HEK293T (cell line): ENCODE data around the gene PYGM.

Experiments
- CTCF ChIA-PET: fragments of 350-600 bp; formaldehyde crosslinking; extraction: SDS; loops from one replicate; lab custom pipeline; 2021; ENCODE audit warnings: antibody characterized with exemption, inconsistent platforms; lab: Yijun Ruan, JAX
- POLR2A ChIA-PET: fragments of 350-600 bp; formaldehyde crosslinking; extraction: SDS; loops from one replicate; lab custom pipeline; 2020; ENCODE audit warnings: antibody characterized with exemption, inconsistent platforms; lab: Yijun Ruan, JAX
- DNase-seq: peaks from one replicate; pipeline ENCODE4 v3.0.0; 2012; ENCODE audit warnings: mixed read lengths; ENCODE audit errors: extremely low spot score
- ARNT ChIP-seq: fragments of 450-650 bp; IDR thresholded peaks from 2 replicates; pipeline ENCODE4 v1.6.1; 2017; ENCODE audit warnings: mild to moderate bottlenecking
- BHLHE40 ChIP-seq: fragments of 450-650 bp; IDR thresholded peaks from 2 replicates; pipeline ENCODE4 v1.6.1; 2016; ENCODE audit warnings: mild to moderate bottlenecking, moderate library complexity, borderline replicate concordance
- FOXA1 ChIP-seq: fragments of 450-650 bp; IDR thresholded peaks from 2 replicates; pipeline ENCODE4 v1.6.1; 2016; ENCODE audit warnings: mild to moderate bottlenecking
- FOXK2 ChIP-seq: fragments of 450-650 bp; IDR thresholded peaks from 2 replicates; pipeline ENCODE4 v1.6.1; 2016; ENCODE audit warnings: mild to moderate bottlenecking
- FOXM1 ChIP-seq: fragments of 450-650 bp; IDR thresholded peaks from 2 replicates; pipeline ENCODE4 v1.6.1; 2017; ENCODE audit warnings: mild to moderate bottlenecking, borderline replicate concordance
- HDGF ChIP-seq: fragments of 450-650 bp; IDR thresholded peaks from 2 replicates; pipeline ENCODE4 v1.6.1; 2017; ENCODE audit warnings: antibody characterized with exemption, borderline replicate concordance
- L3MBTL2 ChIP-seq: fragments of 450-650 bp; conservative IDR thresholded peaks from 2 replicates; pipeline ENCODE4 v1.6.1; 2016; ENCODE audit warnings: mild to moderate bottlenecking
- LEF1 ChIP-seq: fragments of 450-650 bp; IDR thresholded peaks from 2 replicates; pipeline ENCODE4 v1.6.1; 2017; ENCODE audit warnings: mild to moderate bottlenecking, borderline replicate concordance
- NFRKB ChIP-seq: fragments of 450-650 bp; IDR thresholded peaks from 2 replicates; pipeline ENCODE4 v1.6.1; 2016; ENCODE audit warnings: mild to moderate bottlenecking, moderate library complexity
- PKNOX1 ChIP-seq: fragments of 450-650 bp; IDR thresholded peaks from 2 replicates; pipeline ENCODE4 v1.6.1; 2016
- SUZ12 ChIP-seq: fragments of 450-650 bp; IDR thresholded peaks from 2 replicates; pipeline ENCODE4 v1.6.1; 2016; ENCODE audit warnings: mild to moderate bottlenecking

Gene PYGM

GRCh38 chr11:64698427-64698826, 61.3 kb downstream of the PYGM start:
- ChIA-PET POLR2A (no interaction called here), CTCF (interaction anchor here (0.9 kb wide), 1 partner anchor 10 kb away, joined by 8 read pairs; no protein-coding TSS in a partner anchor)
- DNase-seq: no peak
- TF ChIP-seq FOXM1 (no peak), NFRKB (no peak), SUZ12 (no peak), FOXA1 (no peak), HDGF (no peak), PKNOX1 (no peak), ARNT (no peak), L3MBTL2 (no peak), LEF1 (no peak), FOXK2 (no peak)

GRCh38 chr11:64697663-64698375, 62.0 kb downstream of the PYGM start:
- ChIA-PET CTCF (interaction anchor here (0.7 kb wide), 1 partner anchor 9 kb away, joined by 5 read pairs; no protein-coding TSS in a partner anchor), POLR2A (no interaction called here)
- no peak for DNase-seq
- TF ChIP-seq LEF1 (no peak), L3MBTL2 (no peak), FOXK2 (no peak), BHLHE40 (no peak)
